Stimulated activated CD8-positive, alpha-beta memory T cell treated with anti-CD3 and anti-CD28 coated beads, Interleukin-15, amount 100 ng/mL, for 48 hours (primary cell): Measurements from ENCODE around the gene OVCH1.

ENCODE experiments used
- DNase-seq, 2 donors: peaks; one replicate each; pipeline ENCODE4 v3.0.0-alpha.2; 2020; ENCODE audit warnings: low read depth in 2 of 2

The OVCH1 gene

GRCh38 chr12:29497588-29497987, at the start of gene OVCH1:
OVCH1 (minus strand) TSS chr12:29497686; CDS start chr12:29497686, 0 bp downstream.
- no peak for DNase-seq

DNA sequence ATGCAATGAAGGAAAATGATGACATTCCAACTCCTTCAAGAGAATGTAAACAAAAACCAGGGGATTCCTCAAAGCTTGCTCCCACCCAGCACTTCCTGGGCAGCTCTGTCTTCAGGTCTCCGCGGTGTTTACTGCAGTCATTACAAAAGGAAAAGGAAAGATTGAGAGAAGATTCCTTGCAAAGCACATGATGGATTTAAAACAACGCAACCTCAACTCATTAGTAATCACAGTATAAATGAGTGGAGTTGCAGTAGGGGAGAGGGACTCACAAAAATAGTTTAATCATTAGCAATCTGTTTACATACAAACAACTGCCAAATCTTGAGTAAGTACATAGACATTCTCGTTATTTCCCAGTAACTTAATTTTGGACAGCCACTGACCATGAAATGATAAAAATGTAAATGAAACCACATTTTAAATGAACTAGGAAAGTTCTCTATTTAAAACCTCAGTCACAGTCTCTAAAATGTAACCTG, 49.7 kb upstream of the OVCH1 start:
- DNase-seq = no peak

DNA sequence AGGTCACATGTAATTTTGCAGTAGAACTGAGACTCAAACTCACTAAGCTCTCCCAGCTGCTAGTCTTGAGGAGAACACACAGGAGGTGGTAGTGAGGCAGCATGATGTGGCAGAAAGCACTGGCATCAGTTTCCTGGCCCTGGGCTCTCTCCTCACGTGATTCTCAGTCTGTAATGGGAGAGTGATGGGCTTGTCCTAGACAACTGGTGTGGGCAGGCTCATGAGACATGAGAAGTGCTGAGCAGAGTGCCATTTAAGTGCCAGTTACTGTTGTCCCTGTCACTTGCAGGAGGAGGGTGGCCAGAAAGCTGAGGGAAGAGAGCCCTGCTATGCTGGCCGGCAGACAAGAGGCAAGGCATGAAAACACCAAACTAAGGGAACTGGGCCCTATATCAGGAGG, 48.5 kb upstream of the OVCH1 start:
- no peak for DNase-seq

- no peak for DNase-seq
These were observed 47.6 kb upstream of the OVCH1 start for GRCh38 chr12:29545102-29545467.

GRCh38 chr12:29544428-29545101, 47.1 kb upstream of the OVCH1 start:
- no peak for DNase-seq

GRCh38 chr12:29543036-29543435, 45.5 kb upstream of the OVCH1 start:
- no peak for DNase-seq

DNA sequence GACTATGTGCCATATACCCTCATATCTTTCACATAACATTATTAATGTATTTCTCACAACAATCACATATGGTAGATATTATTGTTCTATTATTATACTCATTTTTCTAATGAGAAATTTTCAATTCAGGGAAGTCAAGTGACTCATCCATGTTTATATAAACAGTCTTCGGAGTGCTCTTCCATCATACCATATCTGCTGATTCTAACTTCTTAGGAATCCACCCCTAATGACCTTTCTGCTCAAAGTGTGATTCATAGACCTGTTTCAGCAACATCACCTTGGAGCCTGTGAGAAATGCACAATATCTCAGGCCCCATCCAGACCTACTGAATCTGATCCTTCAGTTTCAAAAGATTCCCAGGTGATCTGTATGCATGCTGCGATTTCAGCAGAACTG, 39.8 kb upstream of the OVCH1 start:
- DNase-seq = no peak

DNA sequence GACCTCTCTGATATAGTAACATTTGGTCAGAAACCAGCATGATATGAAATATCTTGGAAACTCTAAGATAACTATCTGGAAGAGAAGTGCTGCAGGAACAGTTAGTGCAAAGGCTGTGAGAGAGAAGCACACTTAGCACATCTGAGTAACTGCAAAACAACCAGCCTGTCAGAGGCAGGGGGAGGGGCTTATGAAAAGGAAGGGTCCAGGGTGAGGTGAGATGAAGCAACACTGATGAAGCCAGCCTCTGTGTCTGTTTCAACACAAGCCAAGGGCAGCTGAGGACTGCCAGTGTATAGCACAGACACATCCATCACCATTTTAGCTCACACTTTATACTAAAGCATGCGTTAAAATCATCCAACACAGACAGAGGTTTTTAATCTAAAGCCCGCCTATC, 37.4 kb upstream of the OVCH1 start:
- DNase-seq = no peak

GRCh38 chr12:29533815-29534489, 36.5 kb upstream of the OVCH1 start:
- DNase-seq = no peak

DNA sequence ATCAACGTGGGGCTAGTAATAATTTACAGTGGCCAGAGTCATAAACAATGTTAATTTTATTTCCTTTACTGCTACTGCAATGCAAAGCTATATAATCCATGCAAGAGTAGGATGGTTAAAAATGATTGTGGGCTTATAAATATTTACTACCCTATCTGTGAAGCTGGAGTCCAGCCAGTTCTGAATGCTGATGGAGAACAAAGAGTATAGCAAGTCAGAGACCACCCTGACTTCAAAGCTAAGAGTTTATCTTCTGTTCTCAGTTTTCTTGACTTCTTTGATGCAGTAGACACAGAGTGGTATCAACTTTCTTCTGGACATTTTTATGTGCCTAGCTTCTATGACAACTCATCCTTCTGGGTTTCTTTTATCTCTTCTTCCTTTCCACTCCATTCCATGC, 34.0 kb upstream of the OVCH1 start:
- no peak for DNase-seq

- DNase-seq = no peak
These were observed 33.0 kb upstream of the OVCH1 start for GRCh38 chr12:29530436-29530835.

DNA sequence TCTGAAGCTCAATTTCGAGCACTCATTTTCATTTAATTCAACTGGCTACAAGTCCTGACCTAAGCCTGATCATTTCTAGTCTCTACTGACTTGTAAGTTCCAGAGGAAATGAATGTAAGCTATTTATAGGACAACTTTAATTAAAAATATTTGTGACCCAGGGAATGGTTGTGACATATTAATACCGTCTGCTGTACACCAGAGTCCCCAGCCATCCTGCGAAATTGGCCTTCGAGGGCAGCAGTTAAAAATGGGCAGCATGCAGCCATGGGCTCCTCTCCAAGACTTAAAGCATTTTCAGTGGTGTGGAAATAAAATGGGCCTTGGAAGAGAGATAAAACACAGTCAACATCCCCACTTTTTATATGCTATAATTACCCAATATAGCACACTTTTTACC, 30.7 kb upstream of the OVCH1 start:
- DNase-seq = no peak

DNA sequence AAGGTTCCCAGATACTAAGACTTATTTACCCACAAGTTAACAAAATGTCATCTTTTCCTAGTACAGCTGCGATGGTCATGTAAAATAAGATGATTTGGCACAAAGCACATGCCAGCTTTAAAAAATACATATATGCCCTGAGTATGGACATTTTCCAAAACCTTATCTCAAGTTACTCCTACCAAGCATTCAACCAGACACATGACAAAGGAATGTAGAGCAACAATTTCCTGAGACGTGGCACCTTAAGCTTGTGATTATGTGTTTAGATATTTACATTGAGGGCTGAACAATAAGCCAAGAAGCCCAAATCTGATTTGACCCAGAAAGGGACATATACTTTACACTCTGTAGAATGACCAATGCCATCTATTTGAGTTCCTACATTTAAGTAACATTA, 24.5 kb upstream of the OVCH1 start:
- DNase-seq = no peak

DNA sequence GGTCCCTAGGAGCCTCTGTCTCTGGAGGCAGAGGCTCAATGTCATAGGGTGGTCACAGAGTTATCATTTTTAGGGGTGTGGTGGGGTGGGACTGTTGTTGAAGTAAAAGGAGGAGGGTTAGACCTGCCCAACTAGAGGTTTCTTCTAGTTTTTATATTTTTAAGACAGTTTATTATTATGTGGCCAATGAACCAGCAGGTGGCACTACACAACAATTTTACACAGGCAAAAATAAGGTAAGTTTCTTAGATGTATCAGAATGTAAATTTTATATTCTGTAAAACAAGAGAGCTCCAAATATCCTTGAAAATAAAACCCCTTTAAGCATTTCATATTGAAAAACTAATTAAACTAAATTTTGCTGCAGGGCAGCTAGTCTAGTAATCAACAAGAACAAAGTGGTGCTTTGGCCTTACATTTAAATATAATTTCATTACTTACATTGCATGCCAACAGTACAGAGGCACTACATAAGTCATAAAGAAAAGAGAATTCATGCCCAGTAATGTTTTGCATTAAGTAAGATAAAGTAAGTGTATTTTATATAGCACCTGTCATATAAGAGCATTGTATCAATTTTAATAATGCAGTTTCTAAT, 22.2 kb upstream of the OVCH1 start:
- no peak for DNase-seq

DNA sequence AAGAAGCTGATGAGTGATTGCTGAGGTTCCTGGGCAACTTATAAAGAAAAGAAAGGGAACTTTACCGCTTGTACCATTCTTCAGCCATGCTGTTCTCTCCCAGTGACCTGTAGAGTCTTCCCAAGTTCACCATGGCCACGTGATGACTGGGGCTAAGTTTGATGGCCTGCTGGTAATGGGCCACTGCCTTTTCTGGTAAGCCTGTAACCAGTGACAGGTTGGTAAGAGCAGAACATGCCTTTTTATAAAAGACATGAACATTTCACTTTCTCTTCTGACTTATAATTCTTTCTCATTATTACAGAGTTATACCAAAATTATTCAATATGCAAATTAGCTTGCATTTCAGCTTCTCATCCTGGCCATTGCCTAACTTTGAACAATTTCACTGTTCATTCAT, 20.9 kb upstream of the OVCH1 start:
- DNase-seq = no peak

DNA sequence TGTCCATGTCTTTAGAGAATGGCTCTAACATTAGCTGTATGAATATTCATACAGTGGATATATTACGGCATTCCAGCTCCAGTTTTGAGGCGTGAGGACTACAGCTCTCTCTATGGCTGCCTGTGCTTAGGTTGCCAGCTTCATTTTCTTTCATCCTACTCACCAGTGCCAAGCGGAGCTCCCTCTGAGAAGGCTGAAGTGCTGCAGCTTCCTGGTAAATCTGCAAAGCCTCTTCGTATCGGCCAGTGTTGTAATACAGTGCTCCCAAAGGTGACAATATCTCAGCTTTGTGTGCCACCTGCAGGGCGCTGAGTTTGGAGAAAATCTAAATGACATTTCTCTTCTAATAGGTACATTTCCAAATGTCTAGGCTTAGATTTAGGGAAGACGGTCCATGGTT, 19.8 kb upstream of the OVCH1 start:
- DNase-seq = no peak

DNA sequence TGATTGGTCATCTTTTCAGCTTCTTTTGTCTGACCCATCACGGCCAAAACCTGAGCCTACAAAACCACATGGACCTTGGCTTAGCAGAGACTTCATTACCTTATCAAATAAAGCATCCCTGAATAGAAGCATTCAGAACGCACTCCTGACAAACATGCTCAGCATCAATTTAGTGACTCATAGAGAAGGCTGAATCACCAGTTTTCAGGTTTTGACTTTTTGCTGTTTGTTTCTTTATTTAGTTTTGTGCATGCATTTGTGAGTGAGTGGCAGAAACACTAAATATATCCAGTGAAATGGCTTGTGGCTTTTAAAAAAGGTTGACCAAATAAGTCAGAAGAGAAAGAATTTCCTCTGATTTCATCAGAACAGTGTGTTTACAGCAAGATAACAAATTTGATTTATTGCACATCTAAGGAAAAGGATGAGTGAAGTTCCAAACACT, 19.0 kb upstream of the OVCH1 start:
- DNase-seq = no peak

- no peak for DNase-seq
These were observed 13.2 kb upstream of the OVCH1 start for GRCh38 chr12:29510591-29511185.

DNA sequence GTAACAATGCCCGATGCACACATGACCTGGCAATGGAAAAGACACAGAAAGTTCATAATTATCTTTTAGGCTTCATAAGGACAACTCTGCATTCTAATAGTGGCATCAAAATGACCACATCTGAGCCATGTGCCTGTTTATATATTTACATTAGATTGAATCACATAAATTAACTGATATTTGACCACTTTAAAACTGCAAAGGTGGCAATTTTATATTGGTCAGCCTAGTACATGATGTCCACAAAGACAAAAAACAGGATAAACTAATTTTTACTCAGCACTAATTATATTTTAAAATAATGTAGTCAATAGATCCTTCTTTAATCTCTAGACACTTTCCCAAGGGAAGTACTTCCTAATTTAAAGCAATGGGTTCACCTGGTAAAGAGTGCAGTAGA, 12.0 kb upstream of the OVCH1 start:
- DNase-seq = no peak

DNA sequence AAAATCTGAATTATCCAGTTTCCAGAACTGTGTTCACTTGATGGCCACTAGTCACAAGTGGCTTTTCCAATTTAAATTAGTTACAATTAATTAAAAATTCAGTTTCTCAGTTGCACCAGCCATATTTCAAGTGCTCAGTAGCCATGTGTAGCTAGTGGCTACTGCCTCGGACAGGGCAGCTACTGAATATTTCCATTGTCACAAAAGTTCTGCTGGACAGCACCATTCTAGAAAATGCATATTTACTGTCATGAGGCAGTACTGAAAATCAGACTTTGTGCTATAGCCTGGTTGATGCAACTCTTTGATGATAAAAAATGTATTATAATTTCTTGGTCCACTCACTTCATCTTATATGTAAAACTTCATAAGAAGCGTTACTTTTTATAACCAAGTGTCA, 11.5 kb upstream of the OVCH1 start:
- DNase-seq = no peak

GRCh38 chr12:29505122-29505521, 7.6 kb upstream of the OVCH1 start:
- DNase-seq = no peak

DNA sequence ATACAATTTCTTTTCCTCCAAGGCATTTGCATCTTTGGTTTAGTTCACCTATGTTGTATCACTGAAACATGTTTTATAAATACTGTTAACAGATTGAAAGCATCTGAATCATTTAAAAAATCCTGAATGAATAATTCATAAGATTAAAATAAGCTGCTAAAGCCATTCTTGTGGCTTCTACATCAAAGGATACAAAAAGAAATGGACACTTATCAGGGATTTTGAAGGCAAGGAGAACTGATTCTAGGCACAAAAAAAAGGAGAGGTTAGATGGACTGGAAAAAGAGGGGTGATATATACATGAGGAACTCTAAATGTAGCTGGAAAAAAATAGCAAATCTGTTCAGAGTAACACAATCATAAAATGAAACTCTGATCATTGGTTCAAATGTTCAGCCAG, 5.8 kb upstream of the OVCH1 start:
- DNase-seq = no peak

- DNase-seq = no peak
These were observed 1.7 kb upstream of the OVCH1 start for GRCh38 chr12:29499235-29499634.
